Calu3 (cell line): ENCODE measurements around the gene USB1. TPM values are rescaled to one million over a fixed set of nuclear protein-coding genes. Genes with fewer than 3 reads are reported as not detected.
A peak's percentile ranks its signal among the peaks of the same experiment; 100 is the strongest.

ENCODE experiments used
- BruUV-seq: library from RNA; stranded (reverse); fragments of 400-500 nt; replicated peaks from 2 replicates; lab custom pipeline; 2021; lab: Mats Ljungman, UMichigan
- CTCF ChIA-PET: fragments of 300-600 bp; sonication (Branson Sonifier 250); formaldehyde crosslinking; loops from one replicate; lab custom pipeline; 2022; ENCODE audit warnings: antibody characterized with exemption; lab: Charles Lee
- DNase-seq: peaks from one replicate; pipeline ENCODE4 v3.0.0; 2022
- H3K27ac Mint-ChIP-seq: one replicate; pipeline ENCODE4 v1.8.0; 2022; ENCODE audit warnings: mixed read lengths; ENCODE audit not compliant: unreplicated experiment
- H3K27me3 Mint-ChIP-seq: one replicate; pipeline ENCODE4 v1.8.0; 2022; ENCODE audit warnings: mixed read lengths; ENCODE audit not compliant: unreplicated experiment
- H3K36me3 Mint-ChIP-seq: one replicate; pipeline ENCODE4 v1.8.0; 2022; ENCODE audit warnings: mild to moderate bottlenecking, moderate library complexity, mixed read lengths; ENCODE audit not compliant: insufficient read depth, unreplicated experiment
- H3K4me1 Mint-ChIP-seq: one replicate; pipeline ENCODE4 v1.8.0; 2022; ENCODE audit warnings: mild to moderate bottlenecking, low read depth, mixed read lengths; ENCODE audit not compliant: unreplicated experiment
- H3K4me3 Mint-ChIP-seq: one replicate; pipeline ENCODE4 v1.8.0; 2022; ENCODE audit warnings: mild to moderate bottlenecking, low read depth, moderate library complexity, mixed read lengths; ENCODE audit not compliant: unreplicated experiment
- H3K9me3 Mint-ChIP-seq: one replicate; pipeline ENCODE4 v1.8.0; 2022; ENCODE audit warnings: low read depth, mixed read lengths; ENCODE audit not compliant: unreplicated experiment
- CTCF ChIP-seq: fragments of 200-600 bp; IDR thresholded peaks from one replicate; pipeline ENCODE4 v1.8.0; 2022; ENCODE audit warnings: antibody characterized with exemption; ENCODE audit not compliant: unreplicated experiment
- intact Hi-C: fragments of 100-400 bp; cut with micrococcal nuclease; formaldehyde crosslinking; loops from one replicate; pipeline ENCODE4 v1.10.0; 2022; ENCODE audit not compliant: unreplicated experiment
- total RNA-seq: library from RNA; stranded (reverse); gene quantifications from 2 replicates; pipeline ENCODE4 v1.2.3, GENCODE V29; 2022

USB1 gene
- total RNA-seq, 1 experiment from 2014 or later: 59.3 TPM

GRCh38 chr16:57987441-57988177 is 13.6 kb upstream of the USB1 start:
- no peak overlapping the region for H3K27ac Mint-ChIP-seq
- CTCF ChIA-PET: no interaction called here
- H3K36me3 Mint-ChIP-seq: peaks cover 6% of the 10 kb centered on the region
- H3K9me3 Mint-ChIP-seq: no peaks in the 10 kb centered on the region
- no TSS peak for BruUV-seq
- no peak for TF ChIP-seq CTCF
- DNase-seq: no peak
- intact Hi-C loops: no loop called here
- H3K4me3 Mint-ChIP-seq: no peak overlapping the region
- H3K4me1 Mint-ChIP-seq: peaks cover 5% of the 10 kb centered on the region
- H3K27me3 Mint-ChIP-seq: peaks cover 17% of the 10 kb centered on the region

- intact Hi-C loops: no loop called here
- BruUV-seq: no TSS peak
- no peak for DNase-seq
Measured at GRCh38 chr16:57988929-57989328, 12.3 kb upstream of the USB1 start.

GRCh38 chr16:57991551-57992059 is 9.6 kb upstream of the USB1 start:
- intact Hi-C loops: no loop called here
- Mint-ChIP-seq H3K4me3 (no peak overlapping the region), H3K36me3 (peaks cover 12% of the 10 kb centered on the region), H3K9me3 (no peaks in the 10 kb centered on the region), H3K4me1 (peaks cover 12% of the 10 kb centered on the region), H3K27me3 (peaks cover 13% of the 10 kb centered on the region), H3K27ac (no peak overlapping the region)
- no peak for TF ChIP-seq CTCF
- no peak for DNase-seq
- CTCF ChIA-PET: interaction anchor here (1.4 kb wide), 1 partner anchor 138 kb away, joined by 3 read pairs; the partner anchor contains the start of gene CFAP20
- BruUV-seq: no TSS peak

More at GRCh38 chr16:57988929-57989328, 12.3 kb upstream of the USB1 start:
- Mint-ChIP-seq H3K36me3 (peaks cover 6% of the 10 kb centered on the region), H3K4me3 (no peak overlapping the region), H3K27me3 (peaks cover 17% of the 10 kb centered on the region), H3K27ac (no peak overlapping the region), H3K9me3 (no peaks in the 10 kb centered on the region), H3K4me1 (peaks cover 12% of the 10 kb centered on the region)
- CTCF ChIA-PET: interaction anchor here (1.4 kb wide), 1 partner anchor 32 kb away, joined by 3 read pairs; no protein-coding TSS in a partner anchor
- no peak for TF ChIP-seq CTCF

- intact Hi-C loops: no loop called here
- no peaks in the 10 kb centered on the region for H3K9me3 Mint-ChIP-seq
- H3K4me1 Mint-ChIP-seq: peaks cover 12% of the 10 kb centered on the region
- peak overlapping the region; percentile 28 for H3K27ac Mint-ChIP-seq
- peaks cover 9% of the 10 kb centered on the region for H3K27me3 Mint-ChIP-seq
- CTCF ChIA-PET: interaction anchor here (1.4 kb wide), 1 partner anchor 137 kb away, joined by 3 read pairs; the partner anchor contains the start of gene CFAP20
- no TSS peak for BruUV-seq
- H3K36me3 Mint-ChIP-seq: peaks cover 17% of the 10 kb centered on the region
- DNase-seq: no peak
- TF ChIP-seq CTCF: no peak
- H3K4me3 Mint-ChIP-seq: no peak overlapping the region
Measured at GRCh38 chr16:57992084-57992483, 9.1 kb upstream of the USB1 start.
